ENCODE data around the gene TENM3.

Gene TENM3

GRCh38 chr4:182688081-182688480 is 444.9 kb downstream of the TENM3 start:
- Mint-ChIP-seq H3K27me3 (no peaks in the 10 kb centered on the region), H3K4me1 (no peaks in the 10 kb centered on the region), H3K27ac (no peak overlapping the region), H3K4me3 (no peak overlapping the region), H3K9me3 (no peaks in the 10 kb centered on the region)
- ATAC-seq (no peak), DNase-seq (no peak)

GRCh38 chr4:182694551-182694950 is 451.3 kb downstream of the TENM3 start:
- no peaks in the 10 kb centered on the region for H3K9me3 Mint-ChIP-seq
- no peak for DNase-seq
- H3K27ac Mint-ChIP-seq, result no peak overlapping the region
- no peak for ATAC-seq
- no peaks in the 10 kb centered on the region for H3K4me1 Mint-ChIP-seq
- H3K4me3 Mint-ChIP-seq, result no peak overlapping the region
- peaks cover 5% of the 10 kb centered on the region for H3K27me3 Mint-ChIP-seq

GRCh38 chr4:182695009-182695408 is 451.8 kb downstream of the TENM3 start:
- Mint-ChIP-seq H3K27me3 (peaks cover 5% of the 10 kb centered on the region), H3K27ac (peak overlapping the region in 1 of 2 donors; percentile 26), H3K9me3 (no peaks in the 10 kb centered on the region), H3K4me3 (no peak overlapping the region), H3K4me1 (no peaks in the 10 kb centered on the region)
- ATAC-seq (no peak), DNase-seq (no peak)

- no peak for DNase-seq
- Mint-ChIP-seq H3K9me3 (no peaks in the 10 kb centered on the region), H3K4me3 (no peak overlapping the region), H3K4me1 (no peaks in the 10 kb centered on the region), H3K27ac (no peak overlapping the region), H3K27me3 (peaks cover 5% of the 10 kb centered on the region)
- no peak for ATAC-seq
Observed at GRCh38 chr4:182695842-182696241, 452.6 kb downstream of the TENM3 start.

- H3K9me3 Mint-ChIP-seq, result no peaks in the 10 kb centered on the region
Observed at GRCh38 chr4:182697094-182697493, 453.9 kb downstream of the TENM3 start.

GRCh38 chr4:182698212-182698611 is 455.0 kb downstream of the TENM3 start:
- no peak overlapping the region for H3K4me3 Mint-ChIP-seq
- no peak for ATAC-seq
- H3K27ac Mint-ChIP-seq, result no peak overlapping the region
- no peak for DNase-seq
- no peaks in the 10 kb centered on the region for H3K9me3 Mint-ChIP-seq
- no peaks in the 10 kb centered on the region for H3K4me1 Mint-ChIP-seq
- peaks cover 5% of the 10 kb centered on the region for H3K27me3 Mint-ChIP-seq

More at GRCh38 chr4:182697094-182697493, 453.9 kb downstream of the TENM3 start:
- DNase-seq, result no peak
- no peak for ATAC-seq
- Mint-ChIP-seq H3K4me3 (no peak overlapping the region), H3K27ac (no peak overlapping the region), H3K4me1 (no peaks in the 10 kb centered on the region), H3K27me3 (peaks cover 5% of the 10 kb centered on the region)

GRCh38 chr4:182699201-182699600 is 456.0 kb downstream of the TENM3 start:
- DNase-seq (no peak), ATAC-seq (no peak)
- Mint-ChIP-seq H3K9me3 (no peaks in the 10 kb centered on the region), H3K4me1 (no peaks in the 10 kb centered on the region), H3K27me3 (peaks cover 4% of the 10 kb centered on the region), H3K27ac (no peak overlapping the region), H3K4me3 (no peak overlapping the region)

- no peak overlapping the region for H3K4me3 Mint-ChIP-seq
- DNase-seq, result no peak
- no peak overlapping the region for H3K27ac Mint-ChIP-seq
- no peaks in the 10 kb centered on the region for H3K4me1 Mint-ChIP-seq
- ATAC-seq, result no peak
- H3K9me3 Mint-ChIP-seq, result no peaks in the 10 kb centered on the region
- no peaks in the 10 kb centered on the region for H3K27me3 Mint-ChIP-seq
Observed at GRCh38 chr4:182699795-182700194, 456.6 kb downstream of the TENM3 start.

- Mint-ChIP-seq H3K9me3 (no peaks in the 10 kb centered on the region), H3K4me3 (no peak overlapping the region), H3K27me3 (no peaks in the 10 kb centered on the region), H3K4me1 (no peaks in the 10 kb centered on the region), H3K27ac (no peak overlapping the region)
- DNase-seq (no peak), ATAC-seq (no peak)
Observed at GRCh38 chr4:182700362-182701160, 457.4 kb downstream of the TENM3 start.

- H3K9me3 Mint-ChIP-seq, result no peaks in the 10 kb centered on the region
- DNase-seq (no peak), ATAC-seq (no peak)
- no peaks in the 10 kb centered on the region for H3K27me3 Mint-ChIP-seq
- H3K4me3 Mint-ChIP-seq, result no peak overlapping the region
- H3K27ac Mint-ChIP-seq, result no peak overlapping the region
- no peaks in the 10 kb centered on the region for H3K4me1 Mint-ChIP-seq
Observed at GRCh38 chr4:182704077-182704476, 460.9 kb downstream of the TENM3 start.

GRCh38 chr4:182704948-182705347 is 461.7 kb downstream of the TENM3 start:
- Mint-ChIP-seq H3K4me1 (no peaks in the 10 kb centered on the region), H3K27me3 (no peaks in the 10 kb centered on the region), H3K27ac (no peak overlapping the region), H3K4me3 (no peak overlapping the region), H3K9me3 (no peaks in the 10 kb centered on the region)
- ATAC-seq (no peak), DNase-seq (no peak)

- Mint-ChIP-seq H3K9me3 (no peaks in the 10 kb centered on the region), H3K4me1 (no peaks in the 10 kb centered on the region), H3K4me3 (no peak overlapping the region), H3K27me3 (no peaks in the 10 kb centered on the region), H3K27ac (no peak overlapping the region)
- ATAC-seq, result no peak
- no peak for DNase-seq
Observed at GRCh38 chr4:182705389-182705788, 462.2 kb downstream of the TENM3 start.

- H3K4me1 Mint-ChIP-seq, result no peaks in the 10 kb centered on the region
- H3K27me3 Mint-ChIP-seq, result no peaks in the 10 kb centered on the region
- no peaks in the 10 kb centered on the region for H3K9me3 Mint-ChIP-seq
- DNase-seq (no peak), ATAC-seq (no peak)
- H3K27ac Mint-ChIP-seq, result no peak overlapping the region
- H3K4me3 Mint-ChIP-seq, result no peak overlapping the region
Observed at GRCh38 chr4:182711211-182711610, 468.0 kb downstream of the TENM3 start.

GRCh38 chr4:182715548-182715947 is 472.3 kb downstream of the TENM3 start:
- Mint-ChIP-seq H3K27ac (no peak overlapping the region), H3K9me3 (no peaks in the 10 kb centered on the region), H3K27me3 (no peaks in the 10 kb centered on the region), H3K4me1 (no peaks in the 10 kb centered on the region), H3K4me3 (no peak overlapping the region)
- DNase-seq (no peak), ATAC-seq (no peak)

GRCh38 chr4:182716192-182716591 is 473.0 kb downstream of the TENM3 start:
- Mint-ChIP-seq H3K27me3 (no peaks in the 10 kb centered on the region), H3K4me1 (no peaks in the 10 kb centered on the region), H3K4me3 (no peak overlapping the region), H3K9me3 (no peaks in the 10 kb centered on the region), H3K27ac (no peak overlapping the region)
- ATAC-seq (no peak), DNase-seq (no peak)

- no peak for DNase-seq
- no peak for ATAC-seq
- H3K4me1 Mint-ChIP-seq, result no peaks in the 10 kb centered on the region
- H3K4me3 Mint-ChIP-seq, result no peak overlapping the region
- no peaks in the 10 kb centered on the region for H3K27me3 Mint-ChIP-seq
- H3K9me3 Mint-ChIP-seq, result no peaks in the 10 kb centered on the region
- no peak overlapping the region for H3K27ac Mint-ChIP-seq
Observed at GRCh38 chr4:182717788-182718583, 474.8 kb downstream of the TENM3 start.

Measured in stimulated activated naive CD8-positive, alpha-beta T cell treated with anti-CD3 and anti-CD28 coated beads, Interleukin-15, amount 100 ng/mL, for 72 hours (primary cell).